Measurements from ENCODE around the gene RASGRP1.

Gene RASGRP1

GRCh38 chr15:38558372-38559059 lies 6.1 kb downstream of the RASGRP1 start:
- no peak overlapping the region for H3K27ac ChIP-seq
- TF ChIP-seq ZFX (IDR thresholded peaks at IDR 0.05; ENCODE audit: borderline replicate concordance) (no peak), CTCF (IDR thresholded peaks at IDR 0.05) (no peak)

GRCh38 chr15:38557921-38558320 lies 6.7 kb downstream of the RASGRP1 start:
- no peak overlapping the region for H3K27ac ChIP-seq
- no peak for TF ChIP-seq CTCF (IDR thresholded peaks at IDR 0.05)
- no peak for TF ChIP-seq ZFX (IDR thresholded peaks at IDR 0.05; ENCODE audit: borderline replicate concordance)

GRCh38 chr15:38555686-38556334 lies 8.8 kb downstream of the RASGRP1 start:
- TF ChIP-seq CTCF (IDR thresholded peaks at IDR 0.05) (no peak), ZFX (IDR thresholded peaks at IDR 0.05; ENCODE audit: borderline replicate concordance) (no peak)

GRCh38 chr15:38554354-38554753 lies 10.3 kb downstream of the RASGRP1 start:
- H3K27ac ChIP-seq = no peak overlapping the region
- TF ChIP-seq ZFX (IDR thresholded peaks at IDR 0.05; ENCODE audit: borderline replicate concordance) = no peak
- no peak for TF ChIP-seq CTCF (IDR thresholded peaks at IDR 0.05)

More at GRCh38 chr15:38555686-38556334, 8.8 kb downstream of the RASGRP1 start:
- H3K27ac ChIP-seq = no peak overlapping the region

GRCh38 chr15:38553071-38553470 lies 11.5 kb downstream of the RASGRP1 start:
- TF ChIP-seq CTCF (IDR thresholded peaks at IDR 0.05) = no peak
- TF ChIP-seq ZFX (IDR thresholded peaks at IDR 0.05; ENCODE audit: borderline replicate concordance) = no peak
- no peak overlapping the region for H3K27ac ChIP-seq

- no peak for TF ChIP-seq ZFX (IDR thresholded peaks at IDR 0.05; ENCODE audit: borderline replicate concordance)
- TF ChIP-seq CTCF (IDR thresholded peaks at IDR 0.05) = no peak
- H3K27ac ChIP-seq = no peak overlapping the region
Measured at GRCh38 chr15:38551720-38552648, 12.6 kb downstream of the RASGRP1 start.

Measured in 22Rv1 (cell line).